Keratinocyte (primary cell): ENCODE measurements around the gene UBE2C. TPM values are rescaled to one million over a fixed set of nuclear protein-coding genes. Genes with fewer than 3 reads are reported as not detected.

ENCODE experiments used
- DNase-seq: peaks from one replicate; pipeline ENCODE4 v3.0.0-alpha.2; 2011; ENCODE audit warnings: low read depth, missing footprints, low spot score
- FAIRE-seq: peaks from 2 replicates; lab custom pipeline; 2011; peaks lifted over from hg19 to GRCh38; lab: Jason Lieb, UNC
- H2AFZ ChIP-seq: 2 replicates; pipeline ENCODE4 v1.6.0; 2012; ENCODE audit warnings: low read length, control low read depth, inconsistent platforms; ENCODE audit not compliant: control insufficient read depth
- H3K27ac ChIP-seq: 2 replicates; pipeline ENCODE4 v1.5.1; 2011; ENCODE audit warnings: low read length; ENCODE audit not compliant: control insufficient read depth, insufficient read depth
- H3K27me3 ChIP-seq: 3 replicates; pipeline ENCODE4 v1.6.0; 2011; ENCODE audit warnings: low read length; ENCODE audit not compliant: control insufficient read depth, insufficient read depth; ENCODE audit errors: extremely low read depth
- H3K36me3 ChIP-seq, 2 experiments: 2 replicates in 1 of 2; 3 replicates in 1 of 2; pipeline ENCODE4 v1.5.1; 2011; ENCODE audit warnings: low read length in 2 of 2, mild to moderate bottlenecking in 1 of 2; ENCODE audit not compliant: control insufficient read depth in 2 of 2, insufficient read depth in 2 of 2; ENCODE audit errors: extremely low read depth in 1 of 2
- H3K4me1 ChIP-seq: 3 replicates; pipeline ENCODE4 v1.5.1; 2011; ENCODE audit warnings: low read length; ENCODE audit not compliant: control insufficient read depth, insufficient read depth; ENCODE audit errors: extremely low read depth
- H3K4me2 ChIP-seq: 3 replicates; pipeline ENCODE4 v1.6.0; 2011; ENCODE audit warnings: low read depth, low read length; ENCODE audit not compliant: control insufficient read depth, insufficient read depth; ENCODE audit errors: extremely low read depth
- H3K4me3 ChIP-seq, 3 experiments: fragments of 200-600 bp in 1 of 3; sonication (generic) in 1 of 3; 2 replicates in 2 of 3; 3 replicates in 1 of 3; pipeline ENCODE4 v1.5.1; 2011 to 2016; ENCODE audit warnings: low read length in 3 of 3, mild to moderate bottlenecking in 3 of 3, control low read depth in 2 of 3, inconsistent platforms in 1 of 3, low read depth in 1 of 3, mixed read lengths in 1 of 3, mixed run types in 1 of 3, moderate library complexity in 1 of 3; ENCODE audit not compliant: control insufficient read depth in 2 of 3, insufficient read depth in 2 of 3; ENCODE audit errors: extremely low read depth in 1 of 3
- H3K79me2 ChIP-seq: 2 replicates; pipeline ENCODE4 v1.6.0; 2012; ENCODE audit warnings: low read length; ENCODE audit not compliant: control insufficient read depth, insufficient read depth
- H3K9ac ChIP-seq: 3 replicates; pipeline ENCODE4 v1.6.0; 2011; ENCODE audit warnings: low read length; ENCODE audit not compliant: control insufficient read depth, insufficient read depth; ENCODE audit errors: extremely low read depth
- H3K9me1 ChIP-seq: 3 replicates; pipeline ENCODE4 v1.6.0; 2011; ENCODE audit warnings: low read length; ENCODE audit not compliant: control insufficient read depth, insufficient read depth; ENCODE audit errors: extremely low read depth
- H3K9me3 ChIP-seq: 2 replicates; pipeline ENCODE4 v1.5.1; 2012; ENCODE audit warnings: low read depth, low read length; ENCODE audit not compliant: control insufficient read depth
- H4K20me1 ChIP-seq: 3 replicates; pipeline ENCODE4 v1.6.0; 2011; ENCODE audit warnings: low read length; ENCODE audit not compliant: control insufficient read depth, insufficient read depth; ENCODE audit errors: extremely low read depth
- CTCF ChIP-seq, 3 experiments: IDR thresholded peaks in 1 of 3; conservative IDR thresholded peaks in 1 of 3; optimal IDR thresholded peaks in 1 of 3; 2 replicates in 2 of 3; 3 replicates in 1 of 3; pipeline versions ENCODE3 to v1.5.1; 2011; ENCODE audit warnings: low read length in 3 of 3, mild to moderate bottlenecking in 3 of 3, moderate library complexity in 2 of 3, control low read depth in 1 of 3, inconsistent platforms in 1 of 3; ENCODE audit not compliant: insufficient read depth in 2 of 3; ENCODE audit errors: extremely low read depth in 1 of 3
- EZH2 ChIP-seq: IDR thresholded peaks from one replicate; pipeline ENCODE4 v1.6.1; 2012; ENCODE audit warnings: inconsistent platforms, mild to moderate bottlenecking, low read length, moderate library complexity
- dilution Hi-C: fragments of 300-500 bp; cut with MboI; formaldehyde crosslinking; loops from one replicate; pipeline ENCODE4 v1.7.0; 2020; ENCODE audit warnings: low sequenced_read_pairs; ENCODE audit not compliant: extremely low pct_ligation_motif_present
- polyA plus RNA-seq, 5 experiments: library from polyadenylated mRNA; depleted of rRNA in 3 of 5; stranded (reverse) in 3 of 5; stranded (forward) in 1 of 5; unstranded in 1 of 5; fragments of >200 nt; gene quantifications; 1 replicate in 1 of 5; 2 replicates in 3 of 5; 3 replicates in 1 of 5; pipeline versions ENCODE4 v1.2.1 to v1.2.3, GENCODE V29; 2011 to 2012; ENCODE audit warnings: missing spikeins in 2 of 5, low read depth in 1 of 5, low replicate concordance in 1 of 5

The UBE2C gene
- polyA plus RNA-seq, 1 donor (not counting 4 experiments of a cell fraction or from before 2014, with no cell fraction given), result 46.6 TPM

- H2AFZ ChIP-seq, result no peak within 1 kb of the TSS
- no peak for TF ChIP-seq EZH2
- no peak for TF ChIP-seq CTCF (optimal IDR thresholded peaks at IDR 0.05 in 1 of 3, IDR thresholded peaks at IDR 0.05 in 1 of 3, conservative IDR thresholded peaks at IDR 0.05 in 1 of 3; ENCODE audit: extremely low read depth in 1 of 3, insufficient read depth in 2 of 3, low read length in 3 of 3)
- dilution Hi-C loops, result no loop called here
- no peak within 1 kb of the TSS for H3K27ac ChIP-seq
- no peak within 1 kb of the TSS for H3K4me3 ChIP-seq
- H4K20me1 ChIP-seq, result no peaks in the 10 kb centered on the region
- FAIRE-seq (no peak), DNase-seq (no peak)
- H3K4me1 ChIP-seq, result peaks cover 11% of the 10 kb centered on the region
- H3K9me3 ChIP-seq, result no peaks in the 10 kb centered on the region
- no peak within 1 kb of the TSS for H3K4me2 ChIP-seq
- no peak within 1 kb of the TSS for H3K9ac ChIP-seq
- H3K9me1 ChIP-seq, result no peaks in the 10 kb centered on the region
- H3K36me3 ChIP-seq, result no peaks in the 10 kb centered on the region
- H3K79me2 ChIP-seq, result no peaks in the 10 kb centered on the region
- peaks cover 16% of the 10 kb centered on the region for H3K27me3 ChIP-seq
These were observed 14.7 kb downstream of the UBE2C start, which contains the start of gene TNNC2 for GRCh38 chr20:45827030-45827652. Gene TNNC2, minus strand, starts transcription at chr20:45827312. Its CDS starts 64 bp downstream, at chr20:45827248.

DNA sequence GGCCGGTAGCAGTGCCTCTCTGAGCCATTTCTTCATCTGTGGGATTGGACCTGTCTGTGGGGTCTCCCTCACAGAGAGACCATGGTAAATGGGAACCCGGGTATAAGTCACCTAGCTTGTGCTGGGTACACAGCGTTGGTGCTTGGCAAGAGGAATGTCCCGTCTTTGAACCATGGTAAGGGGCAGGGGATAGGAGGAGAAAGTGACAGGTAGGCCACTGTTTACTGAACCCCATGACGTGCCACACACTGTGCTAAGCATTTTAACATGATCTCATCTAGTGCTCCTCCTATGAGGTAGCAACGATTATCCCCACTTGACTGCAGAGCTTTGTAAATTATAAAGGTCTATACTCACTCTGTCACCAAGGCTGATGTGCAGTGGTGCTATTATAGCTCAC is 15.3 kb downstream of the UBE2C start:
- Histone ChIP-seq H3K36me3 (no peaks in the 10 kb centered on the region), H2AFZ (no peak overlapping the region), H3K4me2 (no peak overlapping the region), H4K20me1 (no peaks in the 10 kb centered on the region), H3K9me1 (no peaks in the 10 kb centered on the region), H3K4me3 (no peak overlapping the region), H3K79me2 (no peaks in the 10 kb centered on the region), H3K9me3 (no peaks in the 10 kb centered on the region), H3K4me1 (peaks cover 10% of the 10 kb centered on the region), H3K27ac (no peak overlapping the region), H3K9ac (no peak overlapping the region), H3K27me3 (peaks cover 16% of the 10 kb centered on the region)
- FAIRE-seq (no peak), DNase-seq (no peak)
- TF ChIP-seq CTCF (optimal IDR thresholded peaks at IDR 0.05 in 1 of 3, IDR thresholded peaks at IDR 0.05 in 1 of 3, conservative IDR thresholded peaks at IDR 0.05 in 1 of 3; ENCODE audit: extremely low read depth in 1 of 3, insufficient read depth in 2 of 3, low read length in 3 of 3) (no peak), EZH2 (no peak)
- dilution Hi-C loops, result no loop called here
